HG02943 (cell line): ENCODE data around the gene LCP1.

Source experiments
- ATAC-seq: cut with Tn5 transposase; IDR thresholded peaks from one replicate; pipeline ENCODE4 v1.9.1; 2021; ENCODE audit warnings: mild to moderate bottlenecking, low read depth, moderate library complexity; ENCODE audit not compliant: unreplicated experiment

Gene LCP1

GRCh38 chr13:46160471-46161066 is 21.4 kb downstream of the LCP1 start:
- no peak for ATAC-seq

GRCh38 chr13:46160065-46160464 is 21.9 kb downstream of the LCP1 start:
- ATAC-seq: no peak

- no peak for ATAC-seq
These were observed 23.0 kb downstream of the LCP1 start for GRCh38 chr13:46158983-46159382.

- ATAC-seq: no peak
These were observed 23.8 kb downstream of the LCP1 start for GRCh38 chr13:46158222-46158621.

- ATAC-seq: no peak
These were observed 27.7 kb downstream of the LCP1 start for GRCh38 chr13:46154136-46154801.

- ATAC-seq: no peak
These were observed 29.2 kb downstream of the LCP1 start for GRCh38 chr13:46152627-46153328.

GRCh38 chr13:46150134-46150693 is 31.8 kb downstream of the LCP1 start:
- no peak for ATAC-seq

GRCh38 chr13:46149272-46150133 is 32.5 kb downstream of the LCP1 start:
- ATAC-seq: no peak

GRCh38 chr13:46146898-46147297 is 35.1 kb downstream of the LCP1 start:
- no peak for ATAC-seq

- no peak for ATAC-seq
These were observed 36.0 kb downstream of the LCP1 start for GRCh38 chr13:46145950-46146349.

GRCh38 chr13:46145135-46145534 is 36.8 kb downstream of the LCP1 start:
- no peak for ATAC-seq

GRCh38 chr13:46143184-46143701 is 38.7 kb downstream of the LCP1 start:
- no peak for ATAC-seq

- ATAC-seq: no peak
These were observed 39.2 kb downstream of the LCP1 start for GRCh38 chr13:46142776-46143175.

- no peak for ATAC-seq
These were observed 41.9 kb downstream of the LCP1 start for GRCh38 chr13:46140044-46140443.

GRCh38 chr13:46137627-46138317 is 44.2 kb downstream of the LCP1 start:
- ATAC-seq: no peak

GRCh38 chr13:46136688-46137087 is 45.3 kb downstream of the LCP1 start:
- no peak for ATAC-seq

GRCh38 chr13:46134961-46135522 is 46.9 kb downstream of the LCP1 start:
- no peak for ATAC-seq

- ATAC-seq: no peak
These were observed 47.5 kb downstream of the LCP1 start for GRCh38 chr13:46134494-46134893.

GRCh38 chr13:46132109-46132508 is 49.9 kb downstream of the LCP1 start:
- no peak for ATAC-seq
